ENCODE measurements around the gene ITPR3. TPM values are rescaled to one million over a fixed set of nuclear protein-coding genes. Genes with fewer than 3 reads are reported as not detected.

ITPR3 gene
- total RNA-seq, 1 experiment from 2014 or later = 103 TPM

GRCh38 chr6:33683051-33683571, 62.0 kb downstream of the ITPR3 start:
- ATAC-seq = no peak
- Histone ChIP-seq H3K9me2 (ENCODE audit: insufficient read depth) (no peaks in the 10 kb centered on the region), H3K79me2 (ENCODE audit: insufficient read depth, low read length) (no peaks in the 10 kb centered on the region), H2AFZ (ENCODE audit: low read depth, low read length, poor library complexity, severe bottlenecking) (no peak overlapping the region), H3K4me1 (ENCODE audit: control insufficient read depth in 1 of 2, insufficient read depth in 2 of 2, low read length in 2 of 2) (no peaks in the 10 kb centered on the region), H3K27me3 (ENCODE audit: insufficient read depth, low read length) (no peaks in the 10 kb centered on the region), H3K4me3 (replicated peaks in 1 of 2; ENCODE audit: low read depth in 1 of 2, low read length in 2 of 2) (no peak overlapping the region), H3K4me2 (ENCODE audit: low read length) (no peak overlapping the region), H3K27ac (ENCODE audit: low read depth, low read length) (no peak overlapping the region), H3K36me3 (ENCODE audit: control insufficient read depth in 1 of 2, insufficient read depth in 2 of 2, low read length in 2 of 2) (peaks cover 24 to 63% of the 10 kb centered on the region in 2 experiments), H3K9me3 (ENCODE audit: control insufficient read depth in 1 of 2, insufficient read depth in 1 of 2, low read depth in 1 of 2, low read length in 2 of 2) (no peaks in the 10 kb centered on the region), H3K9ac (ENCODE audit: low read length) (no peak overlapping the region), H4K20me1 (ENCODE audit: insufficient read depth) (no peaks in the 10 kb centered on the region)
- DNase-seq (ENCODE audit: low read depth, low spot score) = no peak
- ChIA-PET CTCF (no interaction called here), POLR2A (no interaction called here), RAD21 (ENCODE audit: low non-redundant PET in 1 of 2, low total read pairs in 2 of 2, uncharacterized antibody in 2 of 2, unreplicated experiment in 2 of 2) (no interaction called here)
- TF ChIP-seq MAX (IDR thresholded peaks at IDR 0.05) (no peak), YY1 (IDR thresholded peaks at IDR 0.05; ENCODE audit: extremely low read depth, insufficient replicate concordance, low read depth, low read length) (no peak), SP1 (IDR thresholded peaks at IDR 0.05; ENCODE audit: low read depth) (no peak), TCF7L2 (IDR thresholded peaks at IDR 0.05; ENCODE audit: borderline replicate concordance, extremely low read depth, insufficient read depth, insufficient read length) (no peak), POLR2AphosphoS5 (IDR thresholded peaks at IDR 0.05; ENCODE audit: low read depth, low read length) (no peak), JUND (IDR thresholded peaks at IDR 0.05) (no peak), CBX3 (IDR thresholded peaks at IDR 0.05; ENCODE audit: low read depth) (no peak), FOSL1 (IDR thresholded peaks at IDR 0.05; ENCODE audit: low read depth) (no peak), CTCF (IDR thresholded peaks at IDR 0.05 in 2 of 3, conservative IDR thresholded peaks at IDR 0.05 in 1 of 3; ENCODE audit: borderline replicate concordance in 1 of 3, insufficient read depth in 1 of 3, low read depth in 2 of 3, low read length in 2 of 3) (no peak), SRF (IDR thresholded peaks at IDR 0.05; ENCODE audit: low read depth) (no peak), CEBPB (IDR thresholded peaks at IDR 0.05; ENCODE audit: low read depth) (no peak), EGR1 (IDR thresholded peaks at IDR 0.05; ENCODE audit: low read depth) (no peak), ZFX (IDR thresholded peaks at IDR 0.05) (no peak), RAD21 (IDR thresholded peaks at IDR 0.05; ENCODE audit: low read depth) (no peak)
- TF ChIP-seq, protein P1, sequence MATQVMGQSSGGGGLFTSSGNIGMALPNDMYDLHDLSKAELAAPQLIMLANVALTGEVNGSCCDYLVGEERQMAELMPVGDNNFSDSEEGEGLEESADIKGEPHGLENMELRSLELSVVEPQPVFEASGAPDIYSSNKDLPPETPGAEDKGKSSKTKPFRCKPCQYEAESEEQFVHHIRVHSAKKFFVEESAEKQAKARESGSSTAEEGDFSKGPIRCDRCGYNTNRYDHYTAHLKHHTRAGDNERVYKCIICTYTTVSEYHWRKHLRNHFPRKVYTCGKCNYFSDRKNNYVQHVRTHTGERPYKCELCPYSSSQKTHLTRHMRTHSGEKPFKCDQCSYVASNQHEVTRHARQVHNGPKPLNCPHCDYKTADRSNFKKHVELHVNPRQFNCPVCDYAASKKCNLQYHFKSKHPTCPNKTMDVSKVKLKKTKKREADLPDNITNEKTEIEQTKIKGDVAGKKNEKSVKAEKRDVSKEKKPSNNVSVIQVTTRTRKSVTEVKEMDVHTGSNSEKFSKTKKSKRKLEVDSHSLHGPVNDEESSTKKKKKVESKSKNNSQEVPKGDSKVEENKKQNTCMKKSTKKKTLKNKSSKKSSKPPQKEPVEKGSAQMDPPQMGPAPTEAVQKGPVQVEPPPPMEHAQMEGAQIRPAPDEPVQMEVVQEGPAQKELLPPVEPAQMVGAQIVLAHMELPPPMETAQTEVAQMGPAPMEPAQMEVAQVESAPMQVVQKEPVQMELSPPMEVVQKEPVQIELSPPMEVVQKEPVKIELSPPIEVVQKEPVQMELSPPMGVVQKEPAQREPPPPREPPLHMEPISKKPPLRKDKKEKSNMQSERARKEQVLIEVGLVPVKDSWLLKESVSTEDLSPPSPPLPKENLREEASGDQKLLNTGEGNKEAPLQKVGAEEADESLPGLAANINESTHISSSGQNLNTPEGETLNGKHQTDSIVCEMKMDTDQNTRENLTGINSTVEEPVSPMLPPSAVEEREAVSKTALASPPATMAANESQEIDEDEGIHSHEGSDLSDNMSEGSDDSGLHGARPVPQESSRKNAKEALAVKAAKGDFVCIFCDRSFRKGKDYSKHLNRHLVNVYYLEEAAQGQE (IDR thresholded peaks at IDR 0.05; ENCODE audit: low read depth) = no peak
- no TSS peak for BruUV-seq (replicated peaks)
- intact Hi-C loops (cut with micrococcal nuclease) = no loop called here
